Esophagus squamous epithelium (tissue), 4 donors: ENCODE results near the gene ZNRF1.

Source experiments
- CTCF ChIP-seq, 6 experiments: fragments of 450-650 bp in 4 of 6; fragments of 200-600 bp in 2 of 6; sonication (generic) in 2 of 6; IDR thresholded peaks; one replicate each; pipeline ENCODE4 v1.5.1; 2016 to 2019; ENCODE audit warnings: antibody characterized with exemption in 6 of 6, mild to moderate bottlenecking in 4 of 6, moderate library complexity in 4 of 6
- POLR2A ChIP-seq, 4 donors: fragments of 450-650 bp; IDR thresholded peaks; one replicate each; pipeline ENCODE4 v1.6.1; 2017; ENCODE audit warnings: antibody characterized with exemption in 4 of 4, mild to moderate bottlenecking in 4 of 4, moderate library complexity in 3 of 4

GRCh38 chr16:75032655-75033054 is 33.8 kb downstream of the ZNRF1 start:
- TF ChIP-seq CTCF (IDR thresholded peaks at IDR 0.05) (no peak), POLR2A (IDR thresholded peaks at IDR 0.05) (no peak)
